ENCODE measurements around the gene PERCC1.
"Not testable (repeated sequence)": the region's sequence is repeated elsewhere in the genome, so short reads cannot be mapped to it uniquely, and the experiment has no call there.

The PERCC1 gene

DNA sequence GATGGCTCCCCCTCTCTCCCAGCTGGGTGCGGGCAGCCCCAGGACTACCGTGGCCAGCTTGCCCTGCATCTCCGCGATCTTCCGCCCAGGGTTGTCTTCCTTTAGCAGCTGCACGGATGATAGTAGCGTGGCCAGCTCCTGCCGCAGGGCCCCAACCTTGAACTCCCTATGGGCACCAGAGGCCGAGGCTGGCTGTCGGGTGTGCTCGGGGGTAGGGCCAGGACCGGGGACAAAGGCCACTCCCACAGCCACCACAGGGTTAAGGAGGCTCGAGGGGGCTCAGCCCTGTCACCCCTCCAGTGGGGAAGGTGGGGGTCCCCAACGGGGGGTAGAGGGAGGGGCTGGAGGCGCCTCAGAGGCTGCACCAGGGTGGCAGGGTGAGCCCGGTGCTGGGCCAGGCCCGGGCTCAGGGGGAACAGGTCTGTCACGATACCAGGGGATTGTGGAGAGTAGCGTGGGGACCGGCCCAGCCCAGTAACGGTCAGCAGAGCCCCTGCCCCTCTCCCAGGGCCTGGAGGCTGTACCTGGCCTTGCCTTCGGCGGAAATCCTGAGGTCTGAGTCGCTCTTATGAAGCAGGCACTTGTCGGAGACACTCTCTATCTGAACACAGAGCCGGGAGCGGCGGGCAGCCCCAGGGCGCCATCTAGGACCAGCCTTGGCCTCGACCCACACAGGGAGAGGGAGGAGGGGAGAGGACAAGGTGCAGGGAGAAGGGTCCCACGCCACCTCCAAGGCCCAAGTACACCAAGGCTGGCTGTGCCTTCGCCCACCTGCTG, 5.2 kb downstream of the PERCC1 start:
- no peak for DNase-seq

- no peak for DNase-seq
Measured at GRCh38 chr16:1436731-1437355, 6.0 kb downstream of the PERCC1 start.

- no peak for DNase-seq
Measured at GRCh38 chr16:1437606-1438005, 6.7 kb downstream of the PERCC1 start.

DNA sequence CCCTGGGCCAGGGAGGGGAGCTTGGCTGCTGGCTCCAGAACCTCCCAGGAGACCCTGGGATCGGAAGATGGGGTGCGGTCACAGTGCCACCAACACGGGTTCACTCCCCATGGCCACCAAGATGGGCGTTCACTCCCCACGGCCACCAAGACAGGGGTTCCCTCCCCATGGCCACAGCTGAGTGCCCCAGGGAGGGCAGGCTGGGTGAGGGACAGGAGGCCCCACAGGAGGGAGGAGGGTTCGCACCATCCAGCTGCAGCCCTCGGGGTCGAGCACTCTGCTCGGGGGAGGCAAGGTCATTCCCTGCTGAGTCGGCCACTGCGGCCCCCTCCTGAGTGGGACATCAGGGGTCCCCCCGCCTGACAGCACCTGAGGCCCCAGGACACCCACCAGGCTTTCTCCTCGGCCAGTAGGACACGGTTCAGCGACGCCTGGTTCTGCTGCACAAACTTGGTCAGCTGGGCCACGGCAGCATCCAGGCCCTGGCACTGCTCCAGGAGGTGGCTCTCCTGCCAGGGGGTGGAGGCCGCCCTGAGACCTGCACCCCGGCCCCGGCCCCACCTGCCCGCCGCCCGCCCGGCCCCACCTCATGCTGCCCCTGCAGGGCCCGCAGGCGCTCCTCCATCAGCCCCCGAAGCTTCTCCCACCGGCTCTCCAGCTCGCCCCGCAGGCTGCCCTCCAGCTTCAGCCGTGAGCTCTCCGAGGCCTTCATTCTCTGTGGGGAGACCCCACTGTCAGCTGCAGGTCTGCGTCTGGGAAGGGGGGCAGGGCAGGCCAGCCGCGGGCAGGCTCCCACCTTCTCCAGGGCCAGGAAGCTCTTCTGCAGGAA, 7.6 kb downstream of the PERCC1 start:
- DNase-seq: no peak

DNA sequence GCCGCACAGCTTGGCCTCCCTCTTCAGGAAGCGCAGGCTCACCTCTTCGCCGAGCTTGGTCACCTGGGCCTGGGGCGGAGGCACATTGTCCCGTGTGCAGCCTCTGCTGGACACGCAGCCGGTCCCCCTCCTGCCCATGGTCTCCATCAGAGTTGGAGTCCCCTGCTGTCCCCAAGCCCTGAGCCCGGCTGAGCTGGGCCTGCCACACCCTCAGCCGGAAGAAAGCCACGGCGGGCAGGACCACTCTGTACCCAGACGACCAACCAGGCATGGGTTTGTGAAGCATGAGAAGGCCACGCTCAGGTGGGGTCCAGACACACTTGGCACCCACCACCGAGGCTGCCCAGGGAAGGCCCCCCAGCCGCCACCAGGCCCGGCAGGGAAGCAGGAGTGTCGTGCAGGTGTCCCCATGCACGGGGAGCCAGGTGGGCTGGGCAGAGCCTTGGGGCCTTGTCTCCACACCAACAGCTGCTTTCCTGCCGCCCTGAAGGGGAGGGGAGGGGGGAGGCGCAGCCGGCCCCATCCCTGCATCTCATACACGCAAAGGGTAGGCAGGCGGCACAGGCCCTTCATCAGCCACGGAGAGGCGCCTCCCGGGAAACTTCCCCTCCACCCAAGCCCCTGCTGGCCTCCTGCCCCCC, 8.3 kb downstream of the PERCC1 start:
- DNase-seq: no peak

DNA sequence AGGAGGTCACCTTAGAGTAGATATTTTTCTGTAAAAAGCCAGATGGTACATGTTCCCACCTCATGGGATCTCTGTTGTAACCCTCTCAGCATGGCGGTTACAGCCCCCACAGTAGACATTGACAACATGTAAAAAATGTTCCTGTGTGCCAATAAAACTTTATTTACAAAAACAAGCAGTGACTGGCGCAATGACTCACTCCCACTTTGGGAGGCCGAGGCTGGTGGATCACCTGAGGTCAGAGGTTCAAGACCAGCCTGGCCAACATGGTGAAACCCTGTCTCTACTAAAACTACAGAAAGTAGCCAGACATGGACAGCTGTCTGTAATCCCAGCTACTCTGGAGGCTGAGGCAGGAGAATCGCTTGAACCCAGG, 8.8 kb downstream of the PERCC1 start:
- not testable (repeated sequence) for DNase-seq

- no peak for DNase-seq
Measured at GRCh38 chr16:1441391-1441829, 10.5 kb downstream of the PERCC1 start.

DNA sequence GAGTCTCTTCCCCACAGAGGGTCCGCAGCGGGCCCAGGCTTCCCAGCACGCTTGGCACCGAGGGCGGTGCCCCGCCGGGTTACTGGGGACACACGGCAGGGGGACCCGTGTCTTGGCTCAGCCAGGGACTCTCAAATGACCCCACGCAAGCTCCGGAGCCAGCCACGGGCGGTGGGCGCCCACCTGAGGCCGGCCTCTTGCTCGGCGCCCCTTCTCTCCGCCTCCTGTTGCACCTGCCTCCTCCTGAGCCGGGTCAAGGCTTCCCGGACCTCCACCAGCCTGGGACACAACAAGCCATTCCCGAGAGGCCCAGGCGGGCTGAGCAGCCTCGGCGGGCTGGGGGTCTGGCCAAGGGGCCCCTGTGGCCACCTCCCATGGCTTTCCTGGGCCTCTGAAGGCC, 11.8 kb downstream of the PERCC1 start:
- DNase-seq: no peak

DNA sequence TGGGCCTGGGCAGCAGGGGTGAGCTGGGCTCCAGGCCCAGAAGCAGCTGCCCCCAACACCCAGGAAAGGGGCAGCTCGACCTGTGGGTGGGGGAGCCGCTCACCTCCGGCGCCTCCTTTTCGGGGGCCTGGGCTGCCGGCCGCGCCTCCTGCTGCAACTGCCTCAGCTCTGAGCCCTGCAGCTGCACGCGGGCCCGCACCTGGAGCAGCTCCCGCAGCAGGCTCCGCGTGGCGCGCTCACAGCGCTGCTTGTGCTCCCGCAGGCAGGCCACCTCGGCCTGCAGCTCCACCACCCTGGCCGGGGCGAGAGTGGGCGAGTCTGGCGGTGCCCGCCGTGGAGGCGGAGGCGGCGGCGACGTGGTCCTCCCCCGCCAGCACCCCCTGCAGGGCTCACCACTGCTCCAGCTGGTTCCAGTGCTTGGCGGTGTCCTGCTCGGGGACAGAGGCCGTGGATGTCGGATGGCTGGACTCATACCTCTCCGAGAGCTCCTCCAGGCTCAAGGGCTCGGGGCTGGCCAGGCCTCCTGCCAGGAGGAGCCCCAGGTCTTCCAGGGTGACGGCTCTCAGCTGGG, 12.6 kb downstream of the PERCC1 start:
- no peak for DNase-seq

DNA sequence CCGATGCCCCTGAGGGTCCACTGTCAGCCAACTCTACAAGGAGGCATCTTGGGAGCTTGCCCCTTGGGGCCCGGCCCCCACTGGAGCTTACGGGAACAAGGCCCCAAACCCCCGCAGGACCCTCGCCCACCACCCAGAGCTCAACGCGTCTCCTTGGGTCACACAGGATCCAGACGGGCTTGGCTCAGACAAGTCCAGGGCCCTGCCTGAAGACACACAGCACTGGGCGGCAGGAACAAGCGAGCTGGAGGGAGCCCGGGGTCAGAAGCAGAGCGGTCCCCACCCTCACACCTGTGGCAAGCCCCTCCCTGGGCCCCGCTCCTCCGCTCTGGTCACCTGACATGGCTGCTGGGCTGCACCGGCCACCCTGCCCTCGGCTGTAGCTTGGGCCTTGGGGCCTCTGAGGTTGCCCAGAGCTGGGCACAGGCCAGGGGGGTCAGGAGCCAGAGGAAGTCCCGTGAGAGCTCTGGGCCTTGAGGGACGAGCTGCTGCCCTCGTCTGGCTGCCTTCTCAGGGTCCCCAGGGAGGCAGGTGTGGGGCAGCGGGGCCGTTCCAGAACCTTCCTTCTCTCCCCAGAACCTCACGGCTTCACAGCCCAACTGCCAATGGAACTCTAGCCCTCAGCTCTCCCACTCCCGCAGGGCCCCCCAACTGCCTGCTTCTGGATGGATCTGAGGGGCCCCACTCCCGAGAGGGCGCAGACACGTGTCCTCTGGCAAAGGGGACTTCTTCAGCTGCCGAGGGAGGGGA, 13.3 kb downstream of the PERCC1 start, which contains the start of gene CCDC154:
CCDC154 (minus strand) TSS at position 577 of the 750 bp plus-strand sequence; CDS start at position 343, 234 bp downstream.
- DNase-seq: no peak

DNA sequence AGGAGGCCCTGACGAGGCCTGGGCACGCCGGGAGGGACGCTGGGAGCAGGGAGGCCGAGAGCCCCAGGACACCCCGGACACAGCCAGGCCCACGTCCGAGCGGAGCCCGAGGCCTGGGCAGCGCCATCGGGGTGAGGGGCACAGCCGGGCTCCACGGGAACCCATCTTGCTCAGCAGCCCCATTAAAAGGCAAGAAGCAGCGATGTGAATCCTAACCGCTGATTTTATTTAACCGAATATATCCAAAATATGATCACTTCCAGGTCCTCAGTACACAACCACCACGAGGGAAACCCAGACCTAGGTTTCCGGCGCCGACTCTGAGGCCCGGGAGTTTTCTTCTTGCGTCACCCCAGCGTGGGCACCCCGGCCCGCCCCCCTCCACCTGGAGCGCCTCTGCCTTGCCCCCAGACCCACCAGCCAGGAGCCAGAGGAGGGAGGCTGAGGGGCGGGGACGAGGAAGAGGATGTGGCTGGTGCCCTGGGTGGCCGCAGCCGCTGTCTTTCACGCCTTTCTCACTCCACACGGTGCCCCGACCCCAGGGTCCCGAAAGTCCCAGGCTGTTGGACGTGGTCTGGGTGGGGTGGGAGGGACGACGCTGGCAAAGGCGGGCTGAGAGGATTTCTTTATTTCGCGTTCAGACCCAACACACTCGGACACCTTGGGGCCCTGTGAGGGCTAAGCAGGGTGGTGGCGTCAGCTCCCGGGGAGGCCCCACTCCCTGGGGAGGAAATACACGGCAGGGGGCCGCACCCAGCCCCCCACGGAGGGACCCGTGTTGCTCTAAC, 14.0 kb downstream of the PERCC1 start:
- DNase-seq: no peak

GRCh38 chr16:1445518-1446203, 14.8 kb downstream of the PERCC1 start:
- no peak for DNase-seq

DNA sequence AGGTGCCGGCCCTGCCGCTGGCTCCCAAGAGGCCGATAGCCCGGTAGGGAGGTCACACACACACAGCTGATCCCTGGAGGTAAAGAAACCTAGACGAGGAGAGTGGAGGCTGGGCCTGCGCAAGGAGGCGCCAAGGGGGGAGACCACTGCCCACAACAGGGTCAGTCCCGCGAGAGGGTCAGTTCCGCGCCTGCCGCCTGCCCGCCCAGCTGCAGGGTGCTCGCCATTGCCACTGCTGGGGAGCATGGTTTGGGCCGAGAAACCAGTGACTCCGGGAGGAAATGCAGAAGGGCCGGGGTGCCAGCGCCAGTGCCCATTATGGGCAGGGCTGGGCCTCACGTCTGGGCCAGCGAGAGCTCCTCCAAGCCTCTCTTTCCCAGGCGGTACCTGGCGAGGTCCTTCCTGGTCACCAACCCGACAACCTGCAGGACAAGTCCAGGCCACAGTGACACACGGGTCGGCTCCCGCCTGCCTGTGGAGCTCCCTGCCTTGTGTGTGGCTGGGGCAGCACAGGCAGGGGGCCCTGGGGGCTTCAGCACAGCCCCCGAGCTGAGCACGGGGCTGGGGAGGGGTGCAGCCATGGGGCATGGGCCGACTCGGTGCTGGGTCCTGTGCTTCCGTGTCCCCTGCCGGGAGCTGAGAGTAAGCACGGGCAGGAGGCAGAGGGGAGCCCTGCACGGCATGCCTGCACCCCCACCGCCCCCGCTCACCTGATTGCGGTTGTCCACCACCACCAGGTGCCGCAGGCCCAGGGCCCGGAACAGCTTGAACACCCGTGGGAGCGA, 15.6 kb downstream of the PERCC1 start:
- DNase-seq: no peak

DNA sequence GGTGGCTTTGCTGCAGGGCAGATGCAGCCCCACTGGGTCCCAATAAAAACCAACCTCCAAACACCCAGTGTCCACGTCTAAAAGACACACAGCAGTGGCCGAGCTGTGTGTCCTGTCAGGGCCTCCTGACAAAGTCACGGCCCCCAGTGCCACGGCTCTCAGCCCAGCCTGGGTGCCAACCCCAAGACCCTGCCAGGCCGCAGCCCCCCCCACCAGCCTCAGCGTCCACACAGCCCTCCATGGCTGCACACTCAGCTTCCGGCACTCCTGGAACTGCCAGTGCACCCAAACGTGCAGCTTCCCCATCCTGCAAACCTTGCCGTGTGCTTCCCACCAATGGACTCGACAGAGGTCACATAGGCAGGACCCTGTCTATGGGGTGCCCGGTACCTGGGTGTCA, 17.1 kb downstream of the PERCC1 start:
- DNase-seq: no peak

- DNase-seq: no peak
Measured at GRCh38 chr16:1448536-1449116, 17.7 kb downstream of the PERCC1 start.

- DNase-seq: no peak
Measured at GRCh38 chr16:1449201-1449788, 18.4 kb downstream of the PERCC1 start.

DNA sequence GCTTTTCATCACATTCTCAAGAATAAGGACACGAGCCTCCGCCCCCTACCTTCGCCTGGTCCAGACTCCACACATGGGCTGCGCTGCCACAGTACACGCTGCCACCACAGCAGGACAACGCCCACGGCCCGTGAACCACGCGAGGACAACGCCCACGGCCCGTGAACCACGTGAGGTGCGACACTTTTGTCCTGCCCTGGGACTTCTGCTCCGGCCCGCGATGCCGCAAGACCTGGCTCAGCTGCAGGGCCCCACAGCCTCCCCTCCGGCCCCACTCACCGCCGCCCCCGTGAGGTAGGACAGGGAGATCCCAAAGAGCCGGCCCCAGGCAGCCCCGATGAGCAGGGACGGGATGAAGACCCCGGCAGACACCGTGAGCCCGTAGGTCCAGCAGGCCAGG, 19.3 kb downstream of the PERCC1 start:
- no peak for DNase-seq

GRCh38 chr16:1450841-1451240, 20.0 kb downstream of the PERCC1 start:
- DNase-seq: no peak
